SU-DHL-6 (cell line): ENCODE data around the gene ATAD2B.

Experiments
- CTCF ChIP-seq: fragments of 200-600 bp; sonication (generic); IDR thresholded peaks from one replicate; pipeline ENCODE4 v1.5.1; 2017; ENCODE audit warnings: antibody characterized with exemption, mild to moderate bottlenecking, low read length, moderate library complexity; ENCODE audit not compliant: insufficient read depth, poor library complexity, severe bottlenecking
- EZH2phosphoT487 ChIP-seq: fragments of 200-600 bp; sonication (generic), shearing (Covaris generic); conservative IDR thresholded peaks from 2 replicates; pipeline ENCODE4 v1.6.1; 2018; ENCODE audit warnings: mild to moderate bottlenecking, antibody characterized with exemption, low read length, moderate library complexity, mixed read lengths

- TF ChIP-seq CTCF (no peak), EZH2phosphoT487 (no peak)
These were observed 14.7 kb upstream of the ATAD2B start for GRCh38 chr2:23941644-23942043.
